GM18909 (cell line): ENCODE data around the gene CDH13.

Experiments
- ATAC-seq: cut with Tn5 transposase; IDR thresholded peaks from one replicate; pipeline ENCODE4 v1.9.1; 2021; ENCODE audit warnings: mild to moderate bottlenecking; ENCODE audit not compliant: unreplicated experiment, poor library complexity

CDH13 gene

GRCh38 chr16:83711069-83711468 is 1084.3 kb downstream of the CDH13 start:
- no peak for ATAC-seq

- no peak for ATAC-seq
Measured at GRCh38 chr16:83713597-83713996, 1086.8 kb downstream of the CDH13 start.

GRCh38 chr16:83714286-83714685 is 1087.5 kb downstream of the CDH13 start:
- no peak for ATAC-seq

GRCh38 chr16:83715217-83715920 is 1088.6 kb downstream of the CDH13 start:
- no peak for ATAC-seq

- no peak for ATAC-seq
Measured at GRCh38 chr16:83717308-83717707, 1090.5 kb downstream of the CDH13 start.

- ATAC-seq: no peak
Measured at GRCh38 chr16:83717814-83718213, 1091.0 kb downstream of the CDH13 start.

- no peak for ATAC-seq
Measured at GRCh38 chr16:83720213-83720612, 1093.4 kb downstream of the CDH13 start.

GRCh38 chr16:83720981-83721380 is 1094.2 kb downstream of the CDH13 start:
- no peak for ATAC-seq

- no peak for ATAC-seq
Measured at GRCh38 chr16:83721676-83722075, 1094.9 kb downstream of the CDH13 start.

GRCh38 chr16:83722456-83723183 is 1095.9 kb downstream of the CDH13 start:
- ATAC-seq: no peak

- no peak for ATAC-seq
Measured at GRCh38 chr16:83723244-83723643, 1096.5 kb downstream of the CDH13 start.

GRCh38 chr16:83723901-83724300 is 1097.1 kb downstream of the CDH13 start:
- ATAC-seq: no peak

GRCh38 chr16:83724585-83724984 is 1097.8 kb downstream of the CDH13 start:
- no peak for ATAC-seq

GRCh38 chr16:83725313-83725712 is 1098.5 kb downstream of the CDH13 start:
- ATAC-seq: no peak

- ATAC-seq: no peak
Measured at GRCh38 chr16:83727018-83727417, 1100.2 kb downstream of the CDH13 start.

- ATAC-seq: no peak
Measured at GRCh38 chr16:83727751-83728352, 1101.1 kb downstream of the CDH13 start.

GRCh38 chr16:83728492-83728891 is 1101.7 kb downstream of the CDH13 start:
- no peak for ATAC-seq

- ATAC-seq: no peak
Measured at GRCh38 chr16:83730812-83731211, 1104.0 kb downstream of the CDH13 start.

GRCh38 chr16:83732536-83732935 is 1105.8 kb downstream of the CDH13 start:
- ATAC-seq: no peak

- ATAC-seq: no peak
Measured at GRCh38 chr16:83733301-83733700, 1106.5 kb downstream of the CDH13 start.

- ATAC-seq: no peak
Measured at GRCh38 chr16:83734136-83734535, 1107.4 kb downstream of the CDH13 start.
